GM12801 (cell line): Measurements from ENCODE around the gene GSG1L.

Experiments used
- TF ChIP-seq, protein P1 (sequence below): IDR thresholded peaks from one replicate; pipeline ENCODE4 v1.5.1; 2011; ENCODE audit warnings: control low read depth; ENCODE audit not compliant: insufficient read length; ENCODE audit errors: extremely low read depth

GSG1L gene

DNA sequence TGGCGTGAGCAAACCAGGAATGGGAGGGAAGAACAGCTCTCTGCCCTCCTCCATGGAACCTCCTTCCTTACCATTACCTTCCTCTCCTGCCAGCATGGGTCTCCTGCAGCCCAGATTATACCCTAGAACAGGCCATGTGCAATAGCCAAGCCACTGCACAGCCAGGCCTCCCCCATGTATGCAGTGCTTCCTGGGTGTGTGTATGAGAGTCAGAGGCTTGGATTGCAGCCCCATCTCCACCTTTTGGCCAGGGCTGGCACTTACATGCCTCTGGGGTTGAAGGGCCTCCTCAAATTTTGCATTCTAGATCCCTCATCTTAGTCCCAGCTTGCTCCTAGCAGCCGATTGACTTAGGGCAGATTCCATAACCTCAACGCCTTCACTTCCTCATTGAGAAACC is 133.7 kb downstream of the GSG1L start:
- TF ChIP-seq, protein P1, sequence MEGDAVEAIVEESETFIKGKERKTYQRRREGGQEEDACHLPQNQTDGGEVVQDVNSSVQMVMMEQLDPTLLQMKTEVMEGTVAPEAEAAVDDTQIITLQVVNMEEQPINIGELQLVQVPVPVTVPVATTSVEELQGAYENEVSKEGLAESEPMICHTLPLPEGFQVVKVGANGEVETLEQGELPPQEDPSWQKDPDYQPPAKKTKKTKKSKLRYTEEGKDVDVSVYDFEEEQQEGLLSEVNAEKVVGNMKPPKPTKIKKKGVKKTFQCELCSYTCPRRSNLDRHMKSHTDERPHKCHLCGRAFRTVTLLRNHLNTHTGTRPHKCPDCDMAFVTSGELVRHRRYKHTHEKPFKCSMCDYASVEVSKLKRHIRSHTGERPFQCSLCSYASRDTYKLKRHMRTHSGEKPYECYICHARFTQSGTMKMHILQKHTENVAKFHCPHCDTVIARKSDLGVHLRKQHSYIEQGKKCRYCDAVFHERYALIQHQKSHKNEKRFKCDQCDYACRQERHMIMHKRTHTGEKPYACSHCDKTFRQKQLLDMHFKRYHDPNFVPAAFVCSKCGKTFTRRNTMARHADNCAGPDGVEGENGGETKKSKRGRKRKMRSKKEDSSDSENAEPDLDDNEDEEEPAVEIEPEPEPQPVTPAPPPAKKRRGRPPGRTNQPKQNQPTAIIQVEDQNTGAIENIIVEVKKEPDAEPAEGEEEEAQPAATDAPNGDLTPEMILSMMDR, result no peak

DNA sequence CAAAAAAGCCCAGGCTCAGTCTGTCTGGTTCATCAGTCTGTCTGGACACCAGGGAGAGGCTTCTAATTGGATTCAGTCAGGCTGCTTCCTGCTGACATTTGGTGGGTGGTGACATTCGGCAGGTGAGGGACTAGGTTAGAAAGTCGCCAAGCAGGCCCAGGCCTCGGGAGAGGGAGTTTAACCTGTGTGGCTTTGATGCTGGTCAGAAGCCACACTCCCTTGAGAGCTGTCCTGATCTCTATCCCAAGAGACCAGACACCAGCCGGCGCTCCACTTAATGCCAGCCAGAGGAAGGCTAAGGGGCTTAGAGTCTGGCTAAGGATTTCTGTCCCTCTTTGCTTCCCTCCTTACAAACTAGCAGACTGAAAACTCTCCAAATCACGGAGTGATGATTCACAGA is 135.0 kb downstream of the GSG1L start:
- TF ChIP-seq, protein P1, result no peak

- TF ChIP-seq, protein P1, result no peak
Observed at GRCh38 chr16:27927266-27927901, 136.1 kb downstream of the GSG1L start.

- TF ChIP-seq, protein P1, result no peak
Observed at GRCh38 chr16:27925612-27926011, 137.9 kb downstream of the GSG1L start.

DNA sequence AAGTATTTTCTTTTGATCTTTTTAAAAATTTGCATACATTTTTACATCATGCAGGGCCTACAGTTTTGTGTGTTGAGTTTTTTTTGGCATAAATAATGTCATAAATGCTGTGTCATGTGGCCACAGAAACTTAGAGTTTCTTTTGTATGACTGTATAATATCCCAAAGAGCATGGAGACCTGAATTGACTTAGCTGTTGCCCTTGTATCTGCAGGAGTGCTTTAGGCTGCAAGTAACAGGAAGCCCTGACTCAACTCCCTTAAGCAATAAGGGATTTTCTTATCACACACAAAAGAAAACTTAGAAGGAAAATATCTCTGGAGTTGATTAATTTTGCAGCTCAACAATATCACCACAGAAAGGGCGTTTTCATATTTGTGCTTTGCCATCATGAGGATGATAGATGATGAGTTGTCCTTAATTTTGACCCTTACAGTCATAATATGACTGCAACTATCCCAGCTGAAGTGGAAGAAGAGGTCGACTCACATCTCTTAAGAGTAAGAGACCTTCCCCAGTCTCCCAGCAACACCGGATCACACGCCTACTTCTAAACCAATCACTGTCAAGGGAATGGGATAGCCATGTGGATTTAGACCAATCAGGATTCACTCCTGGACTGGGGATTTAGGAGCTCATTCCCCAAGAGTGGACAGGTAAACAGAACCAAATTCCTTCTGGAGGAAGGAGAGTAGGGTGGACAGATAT is 138.9 kb downstream of the GSG1L start:
- TF ChIP-seq, protein P1, result no peak

DNA sequence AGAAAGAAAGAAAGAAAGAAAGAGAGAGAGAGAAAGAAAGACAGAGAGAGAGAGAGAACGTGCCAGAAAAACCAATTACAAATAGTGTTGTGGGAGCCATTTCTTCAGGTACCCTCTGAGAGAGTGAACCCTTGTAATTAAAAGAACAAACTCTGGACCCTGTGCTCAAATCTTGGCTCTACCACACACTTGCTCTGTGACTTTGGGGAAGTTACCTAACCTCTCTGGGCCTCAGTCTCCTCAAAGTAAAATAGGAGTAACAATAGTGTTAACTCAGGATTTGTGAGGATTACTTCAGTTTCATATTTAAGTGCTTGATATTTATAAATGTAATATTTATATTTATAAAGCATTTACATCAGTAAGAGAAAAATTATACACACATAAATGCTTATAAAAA is 139.8 kb downstream of the GSG1L start:
- TF ChIP-seq, protein P1, result no peak

GRCh38 chr16:27922433-27922832 is 141.1 kb downstream of the GSG1L start:
- TF ChIP-seq, protein P1, result no peak
